Spleen (tissue), 11 donors: ENCODE results near the gene DCTN3. TPM values are rescaled to one million over a fixed set of nuclear protein-coding genes. Genes with fewer than 3 reads are reported as not detected.

ENCODE experiments used
- DNase-seq: peaks from one replicate; pipeline ENCODE4 v3.0.0-alpha.2; 2020
- H3K27ac ChIP-seq, 8 donors: fragments of 200-600 bp; sonication (generic) in 7 of 8; 1 replicate in 4 of 8; 2 replicates in 4 of 8; pipeline versions ENCODE4 v1.5.0 to v1.8.0; 2016 to 2021; ENCODE audit warnings: inconsistent platforms in 4 of 8, mild to moderate bottlenecking in 4 of 8, moderate library complexity in 1 of 8
- H3K27me3 ChIP-seq, 7 donors: fragments of 200-600 bp; sonication (generic) in 6 of 7; replicated peaks in 1 of 7; 1 replicate in 4 of 7; 2 replicates in 3 of 7; pipeline versions ENCODE4 v1.5.0 to v1.8.0; 2016 to 2021; ENCODE audit warnings: inconsistent platforms in 3 of 7, mild to moderate bottlenecking in 1 of 7
- H3K36me3 ChIP-seq, 6 donors: fragments of 200-600 bp; sonication (generic) in 5 of 6; 1 replicate in 4 of 6; 2 replicates in 2 of 6; pipeline versions ENCODE4 v1.5.0 to v1.8.0; 2016 to 2021; ENCODE audit warnings: inconsistent platforms in 2 of 6
- H3K4me1 ChIP-seq, 6 donors: fragments of 200-600 bp; sonication (generic) in 5 of 6; 1 replicate in 3 of 6; 2 replicates in 3 of 6; pipeline versions ENCODE4 v1.5.0 to v1.8.0; 2016 to 2021; ENCODE audit warnings: inconsistent platforms in 3 of 6
- H3K4me3 ChIP-seq, 8 donors: fragments of 200-600 bp; sonication (generic) in 7 of 8; 1 replicate in 4 of 8; 2 replicates in 4 of 8; pipeline versions ENCODE4 v1.5.0 to v1.8.0; 2016 to 2021; ENCODE audit warnings: inconsistent platforms in 4 of 8, mild to moderate bottlenecking in 4 of 8, moderate library complexity in 2 of 8
- H3K9me3 ChIP-seq, 8 donors: fragments of 200-600 bp; sonication (generic) in 7 of 8; 1 replicate in 4 of 8; 2 replicates in 4 of 8; pipeline versions ENCODE4 v1.5.0 to v1.8.0; 2016 to 2021; ENCODE audit warnings: inconsistent platforms in 4 of 8
- CTCF ChIP-seq, 11 experiments: fragments of 200-600 bp in 7 of 11; fragments of 450-650 bp in 4 of 11; sonication (generic) in 4 of 11; IDR thresholded peaks in 8 of 11; conservative IDR thresholded peaks in 3 of 11; 1 replicate in 7 of 11; 2 replicates in 4 of 11; pipeline versions ENCODE4 v1.4.0 to v1.8.0; 2016 to 2021; ENCODE audit warnings: antibody characterized with exemption in 11 of 11, inconsistent platforms in 4 of 11, mild to moderate bottlenecking in 1 of 11
- POLR2A ChIP-seq, 3 donors: fragments of 450-650 bp; IDR thresholded peaks; one replicate each; pipeline ENCODE4 v1.5.1; 2017; ENCODE audit warnings: antibody characterized with exemption in 3 of 3, mild to moderate bottlenecking in 1 of 3
- POLR2AphosphoS5 ChIP-seq, 3 donors: sonication (generic); formaldehyde crosslinking; IDR thresholded peaks; one replicate each; pipeline ENCODE4 v1.5.1; 2017; ENCODE audit warnings: antibody characterized with exemption in 3 of 3
- WGBS, 5 donors: extraction: QIAGEN DNeasy Blood & Tissue Kit in 3 of 5; methylation state at CpG; one replicate each; pipeline versions ENCODE4 v1.1.5 to v1.1.7; 2013 to 2018; 5-methylcytosine and 5-hydroxymethylcytosine counted together
- intact Hi-C: fragments of 100-400 bp; cut with DNase I; formaldehyde crosslinking; loops from one replicate; pipeline ENCODE4 v1.15.0; 2023; ENCODE audit warnings: low total_unique reads
- polyA plus RNA-seq, 3 donors: library from polyadenylated mRNA; stranded (reverse); fragments of 200-250 nt; gene quantifications; one replicate each; pipeline ENCODE4 v1.2.1, GENCODE V29; 2013
- total RNA-seq, 7 donors: library from RNA; depleted of rRNA in 3 of 7; stranded (reverse); fragments of >200 nt in 3 of 7; fragmentation: NEBNext Ultra II Directional in 4 of 7; extraction: Animal tissue kit (Norgen Biotek cat#: 25700) in 4 of 7; gene quantifications; one replicate each; pipeline versions ENCODE4 v1.1.0 to v1.2.1, GENCODE V29; 2016 to 2021
- donor health status: healthy with polysubstance abuse.
- donor health status: DM: no; HTN: no; CAD: no; lungs with moderate emphysema.
- donor health status: DM: no; HTN: no; CAD: no.
- donor health status: Bipolar disorder and iron deficiency.
- donor health status: healthy.
- donor health status: DM: no; HTN: no; CAD: no.
- donor health status: DM: yes; HTN: yes; CAD: no.

DCTN3 gene
- total and polyA plus RNA-seq, 10 donors: 43.8 to 79.8 (median 56.7) TPM

- Histone ChIP-seq H3K36me3 (no peaks in the 10 kb centered on the region), H3K27ac (peak overlapping the region in 4 of 8 donors; percentile 27 to 55 (median 39)), H3K4me1 (peaks cover 0 to 85% (median 18%) of the 10 kb centered on the region in 6 donors), H3K4me3 (no peak overlapping the region), H3K9me3 (no peaks in the 10 kb centered on the region), H3K27me3 (peaks cover 0 to 53% (median 3%) of the 10 kb centered on the region in 7 donors)
- intact Hi-C loops: no loop called here
- DNase-seq: no peak
- TF ChIP-seq POLR2A (IDR thresholded peaks at IDR 0.05): no peak
- TF ChIP-seq POLR2AphosphoS5 (IDR thresholded peaks at IDR 0.05): no peak
- no peak for TF ChIP-seq CTCF (IDR thresholded peaks at IDR 0.05 in 8 of 11, conservative IDR thresholded peaks at IDR 0.05 in 3 of 11)
Measured at GRCh38 chr9:34572092-34572491, 48.2 kb downstream of the DCTN3 start.

DNA sequence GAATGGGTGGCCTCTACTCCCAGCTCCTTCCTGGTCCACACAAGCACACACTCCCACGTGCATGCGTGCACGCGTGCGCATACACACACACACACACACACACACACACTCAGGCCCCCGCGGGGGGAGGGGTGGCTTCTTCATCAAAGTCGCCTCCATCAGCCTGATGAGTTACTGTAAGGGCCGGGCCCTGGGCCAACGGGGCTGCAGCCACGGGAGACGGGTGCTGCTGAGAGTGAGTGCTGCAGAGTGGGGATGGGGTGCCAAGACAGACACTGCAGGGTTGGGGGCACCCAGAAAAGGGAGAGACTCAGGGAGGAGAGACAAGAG is 48.8 kb downstream of the DCTN3 start:
- intact Hi-C loops: no loop called here
- TF ChIP-seq POLR2AphosphoS5 (IDR thresholded peaks at IDR 0.05) (peak in 2 of 3 donors; percentile 71 to 81), CTCF (IDR thresholded peaks at IDR 0.05 in 8 of 11, conservative IDR thresholded peaks at IDR 0.05 in 3 of 11) (no peak), POLR2A (IDR thresholded peaks at IDR 0.05) (no peak)
- no peak overlapping the region for H3K4me3 ChIP-seq
- H3K27me3 ChIP-seq: peaks cover 0 to 53% (median 0%) of the 10 kb centered on the region in 7 donors
- H3K36me3 ChIP-seq: no peaks in the 10 kb centered on the region
- no peak for DNase-seq
- H3K9me3 ChIP-seq: no peaks in the 10 kb centered on the region
- H3K27ac ChIP-seq: peak overlapping the region in 5 of 8 donors; percentile 27 to 65 (median 50)
- 73 to 85% (median 83%) methylated on average over 12 of the region's 12 CpGs for WGBS, 5 donors
- H3K4me1 ChIP-seq: peaks cover 0 to 84% (median 16%) of the 10 kb centered on the region in 6 donors

GRCh38 chr9:34570809-34571480 is 49.4 kb downstream of the DCTN3 start:
- TF ChIP-seq POLR2A (IDR thresholded peaks at IDR 0.05) (no peak), CTCF (IDR thresholded peaks at IDR 0.05 in 8 of 11, conservative IDR thresholded peaks at IDR 0.05 in 3 of 11) (no peak), POLR2AphosphoS5 (IDR thresholded peaks at IDR 0.05) (no peak)
- H3K4me1 ChIP-seq: peaks cover 0 to 84% (median 16%) of the 10 kb centered on the region in 6 donors
- H3K9me3 ChIP-seq: no peaks in the 10 kb centered on the region
- peak overlapping the region in 5 of 8 donors; percentile 48 to 65 (median 55) for H3K27ac ChIP-seq
- WGBS, 5 donors: 58 to 78% (median 68%) methylated on average over 7 of the region's 7 CpGs
- no peaks in the 10 kb centered on the region for H3K36me3 ChIP-seq
- no peak for DNase-seq
- intact Hi-C loops: no loop called here
- H3K4me3 ChIP-seq: no peak overlapping the region
- peaks cover 0 to 53% (median 0%) of the 10 kb centered on the region in 7 donors for H3K27me3 ChIP-seq

DNA sequence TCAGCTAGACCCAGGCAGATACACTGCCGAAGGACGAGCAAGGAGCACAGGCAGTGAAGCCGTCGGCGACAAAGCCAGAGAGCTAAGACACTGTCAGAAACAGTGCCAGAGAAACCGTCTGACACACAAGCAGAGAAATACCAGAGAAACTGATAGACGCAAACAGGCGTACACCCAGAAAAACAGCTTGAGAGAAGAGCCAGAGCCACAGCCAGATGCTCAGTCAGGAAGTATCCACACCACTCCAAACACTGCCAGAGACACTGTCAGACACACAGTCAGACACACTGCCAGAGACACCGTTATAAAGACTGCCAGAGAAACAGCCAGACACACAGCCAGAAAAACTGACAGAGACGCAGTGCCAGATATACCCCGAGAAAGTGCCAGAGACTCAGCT is 49.9 kb downstream of the DCTN3 start:
- H3K36me3 ChIP-seq: no peaks in the 10 kb centered on the region
- H3K4me3 ChIP-seq: no peak overlapping the region
- intact Hi-C loops: no loop called here
- H3K4me1 ChIP-seq: peaks cover 0 to 85% (median 17%) of the 10 kb centered on the region in 6 donors
- no peaks in the 10 kb centered on the region for H3K9me3 ChIP-seq
- TF ChIP-seq CTCF (IDR thresholded peaks at IDR 0.05 in 8 of 11, conservative IDR thresholded peaks at IDR 0.05 in 3 of 11) (no peak), POLR2AphosphoS5 (IDR thresholded peaks at IDR 0.05) (no peak), POLR2A (IDR thresholded peaks at IDR 0.05) (no peak)
- H3K27ac ChIP-seq: peak overlapping the region in 6 of 8 donors; percentile 13 to 65 (median 52)
- no peak for DNase-seq
- 66 to 79% (median 71%) methylated on average over 11 of the region's 11 CpGs for WGBS, 5 donors
- H3K27me3 ChIP-seq: peaks cover 0 to 53% (median 0%) of the 10 kb centered on the region in 7 donors
